GM12873 (cell line): Measurements from ENCODE around the gene RHOG.

Source experiments
- TF ChIP-seq, protein P1 (sequence below): IDR thresholded peaks from 2 replicates; pipeline ENCODE4 v1.5.1; 2012; ENCODE audit warnings: low read depth, mild to moderate bottlenecking, moderate library complexity, low read length, control low read depth; ENCODE audit not compliant: insufficient read depth; ENCODE audit errors: missing control alignments

The RHOG gene

DNA sequence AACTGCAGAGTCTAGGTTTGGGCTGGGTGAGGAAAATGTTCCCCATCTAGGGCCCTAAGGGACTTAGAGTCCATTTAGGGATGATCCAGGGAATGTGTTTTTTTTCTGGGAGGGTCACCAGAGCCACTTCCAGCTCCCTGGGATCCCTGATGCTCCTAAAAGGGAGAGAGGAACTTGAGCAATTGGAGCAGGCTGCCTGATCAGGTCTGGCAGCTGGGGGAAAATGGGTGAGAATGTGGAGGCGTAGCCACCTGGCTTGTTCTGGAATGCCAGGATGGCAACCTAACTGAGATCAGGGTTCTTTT, 31.2 kb downstream of the RHOG start:
- TF ChIP-seq, protein P1, sequence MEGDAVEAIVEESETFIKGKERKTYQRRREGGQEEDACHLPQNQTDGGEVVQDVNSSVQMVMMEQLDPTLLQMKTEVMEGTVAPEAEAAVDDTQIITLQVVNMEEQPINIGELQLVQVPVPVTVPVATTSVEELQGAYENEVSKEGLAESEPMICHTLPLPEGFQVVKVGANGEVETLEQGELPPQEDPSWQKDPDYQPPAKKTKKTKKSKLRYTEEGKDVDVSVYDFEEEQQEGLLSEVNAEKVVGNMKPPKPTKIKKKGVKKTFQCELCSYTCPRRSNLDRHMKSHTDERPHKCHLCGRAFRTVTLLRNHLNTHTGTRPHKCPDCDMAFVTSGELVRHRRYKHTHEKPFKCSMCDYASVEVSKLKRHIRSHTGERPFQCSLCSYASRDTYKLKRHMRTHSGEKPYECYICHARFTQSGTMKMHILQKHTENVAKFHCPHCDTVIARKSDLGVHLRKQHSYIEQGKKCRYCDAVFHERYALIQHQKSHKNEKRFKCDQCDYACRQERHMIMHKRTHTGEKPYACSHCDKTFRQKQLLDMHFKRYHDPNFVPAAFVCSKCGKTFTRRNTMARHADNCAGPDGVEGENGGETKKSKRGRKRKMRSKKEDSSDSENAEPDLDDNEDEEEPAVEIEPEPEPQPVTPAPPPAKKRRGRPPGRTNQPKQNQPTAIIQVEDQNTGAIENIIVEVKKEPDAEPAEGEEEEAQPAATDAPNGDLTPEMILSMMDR, result no peak

DNA sequence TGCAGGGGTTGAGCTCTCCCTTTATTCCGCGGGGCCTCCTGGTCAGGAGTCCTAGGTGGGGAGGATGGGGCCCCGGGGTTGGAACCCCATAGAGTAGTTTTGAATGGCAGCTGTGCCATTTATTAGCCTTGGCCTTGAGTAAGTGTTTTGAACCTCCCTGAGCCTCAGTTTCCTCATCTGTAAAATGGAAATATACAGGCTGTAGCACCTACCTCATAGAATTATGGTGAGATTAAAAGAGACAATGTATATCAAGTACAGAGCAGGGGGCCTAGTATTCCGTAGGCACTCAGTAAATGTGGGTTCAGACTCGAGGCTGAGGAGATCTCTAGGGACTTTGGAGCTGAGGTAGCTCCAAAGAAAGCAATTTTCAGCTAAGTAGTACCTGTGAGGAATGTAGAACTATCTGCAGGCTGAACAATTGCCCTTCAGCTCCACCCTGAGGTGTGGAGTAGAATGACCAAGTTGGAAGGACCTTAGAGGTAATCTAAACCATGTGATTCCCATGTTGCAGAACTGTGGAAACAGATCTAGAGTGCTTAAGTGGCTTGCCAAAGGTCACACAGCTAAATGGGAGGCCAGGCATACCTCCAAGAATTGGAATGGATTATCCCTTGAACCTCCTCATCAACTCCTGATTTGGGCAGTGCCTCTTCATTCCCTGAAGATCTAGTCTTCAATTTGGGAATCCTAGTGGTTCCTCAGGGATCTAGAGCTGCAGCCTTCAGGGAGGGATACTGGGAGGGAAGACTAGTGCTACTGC, 31.7 kb downstream of the RHOG start:
- TF ChIP-seq, protein P1, result peak; percentile 70

GRCh38 chr11:3807909-3808860, 32.6 kb downstream of the RHOG start, which contains the start of gene PGAP2:
PGAP2 (plus strand) TSS chr11:3808560; CDS start chr11:3811260, 2,700 bp downstream.
- TF ChIP-seq, protein P1, result peak; percentile 82

DNA sequence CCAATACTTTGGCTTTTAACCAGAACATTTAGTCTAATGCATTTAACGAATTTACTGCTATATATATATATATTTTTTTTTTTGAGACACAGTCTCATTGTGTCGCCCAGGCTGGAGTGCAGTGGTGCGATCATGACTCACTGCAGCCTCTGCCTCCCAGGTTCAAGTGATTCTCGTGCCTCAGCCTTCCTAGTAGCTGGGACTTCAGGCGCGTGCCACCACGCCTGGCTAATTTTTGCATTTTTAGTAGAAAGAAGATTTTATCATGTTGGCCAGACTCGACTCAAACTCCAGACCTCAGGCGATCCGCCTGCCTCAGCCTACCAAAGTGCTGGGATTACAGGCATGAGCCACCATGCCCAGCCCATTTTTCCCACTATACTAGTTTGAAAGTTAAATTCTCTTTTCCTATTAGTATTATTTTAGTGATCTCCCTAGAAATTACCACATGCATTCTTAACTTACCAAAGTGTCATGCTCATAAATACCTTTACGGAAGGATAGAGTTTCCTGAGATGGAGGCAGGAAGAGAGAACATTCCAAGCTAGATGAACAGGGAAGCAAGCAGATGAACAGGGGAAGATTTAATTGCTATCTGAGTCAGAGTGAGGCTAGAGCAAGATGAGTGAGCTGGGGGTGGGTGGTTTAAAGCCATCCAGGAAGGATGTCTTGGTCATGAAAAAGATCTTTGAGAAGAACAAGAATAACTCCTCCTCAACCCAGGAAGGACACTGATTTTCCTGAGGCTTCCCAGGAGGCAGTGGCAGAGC, 36.8 kb downstream of the RHOG start:
- TF ChIP-seq, protein P1, result no peak

DNA sequence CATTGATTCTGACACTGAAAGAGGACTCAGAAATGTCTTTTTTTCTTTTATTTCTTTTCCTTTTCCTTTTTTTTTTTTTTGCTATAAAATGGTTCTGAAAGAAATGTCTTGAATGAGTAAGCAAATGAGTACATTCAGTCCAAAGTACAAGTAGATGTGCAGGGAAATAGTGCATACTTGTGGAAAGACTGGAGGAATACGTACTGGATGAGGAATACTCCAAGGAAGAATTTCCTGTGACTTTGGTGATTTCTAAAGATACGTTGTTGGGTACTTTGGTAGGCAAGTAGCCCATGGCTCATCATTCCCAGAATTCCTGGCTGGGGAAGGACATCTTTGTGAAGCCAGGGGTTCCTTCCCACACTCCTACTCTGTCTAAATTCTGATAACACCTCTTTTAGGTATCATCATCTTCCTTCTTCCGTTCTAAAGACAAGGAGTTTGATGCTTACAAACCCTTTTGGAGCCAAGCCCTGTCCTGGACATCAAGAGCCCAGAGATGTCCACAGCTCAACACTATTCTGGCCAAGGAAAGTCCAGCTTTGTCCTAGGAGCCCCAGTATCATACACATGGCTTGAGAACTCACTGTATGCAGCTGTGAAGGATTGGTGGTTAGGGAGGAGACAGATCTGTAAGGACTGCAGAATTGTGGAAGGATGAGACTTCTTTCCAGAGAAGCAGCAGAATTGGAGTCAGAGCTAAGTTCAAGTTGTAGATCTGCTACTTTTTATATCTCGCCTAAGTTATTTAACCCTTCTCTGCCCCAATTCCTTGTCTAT, 38.6 kb downstream of the RHOG start:
- TF ChIP-seq, protein P1, result no peak

DNA sequence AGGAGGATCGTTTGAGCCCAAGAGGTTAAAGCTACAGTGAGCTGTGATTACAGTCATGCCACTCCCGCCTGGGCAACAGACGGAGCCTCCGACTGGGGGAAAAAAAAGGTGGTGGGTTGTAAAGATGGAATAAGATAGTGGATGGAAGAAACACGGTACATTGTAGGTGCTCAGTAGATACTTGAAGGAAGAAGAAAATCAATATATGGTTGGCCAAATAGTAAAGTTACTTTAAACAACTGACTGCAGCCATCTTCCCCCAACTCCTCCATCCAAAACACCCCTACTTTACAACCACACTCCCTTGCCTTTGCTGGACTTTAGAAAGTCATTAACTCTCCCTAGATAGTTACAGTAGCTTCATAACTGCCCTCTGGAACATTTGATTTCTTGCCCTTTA, 40.9 kb downstream of the RHOG start:
- TF ChIP-seq, protein P1, result no peak
